ENCODE measurements around the gene ACBD3.

Gene ACBD3

GRCh38 chr1:226211181-226211821 lies 24.8 kb upstream of the ACBD3 start:
- ATAC-seq = no peak
- no peak for TF ChIP-seq ZNF70 (CRISPR knock-in tag; IDR thresholded peaks at IDR 0.05)
- no peak for TF ChIP-seq TSHZ2 (CRISPR knock-in tag; IDR thresholded peaks at IDR 0.05)
- TF ChIP-seq POU6F1 (CRISPR knock-in tag; IDR thresholded peaks at IDR 0.05; ENCODE audit: borderline replicate concordance, low read depth) = no peak
- no peak for TF ChIP-seq PPARA (CRISPR knock-in tag; IDR thresholded peaks at IDR 0.05; ENCODE audit: borderline replicate concordance)
- no peak for TF ChIP-seq BACH2 (CRISPR knock-in tag; IDR thresholded peaks at IDR 0.05; ENCODE audit: borderline replicate concordance)
- no peak for TF ChIP-seq ARNTL (CRISPR knock-in tag; IDR thresholded peaks at IDR 0.05; ENCODE audit: borderline replicate concordance, low read depth)
- TF ChIP-seq TOX (CRISPR knock-in tag; IDR thresholded peaks at IDR 0.05; ENCODE audit: borderline replicate concordance) = no peak
- no peak for TF ChIP-seq SNAI2 (CRISPR knock-in tag; IDR thresholded peaks at IDR 0.05)
- TF ChIP-seq ESRRG (CRISPR knock-in tag; IDR thresholded peaks at IDR 0.05) = no peak
- no peak for TF ChIP-seq CSDC2 (CRISPR knock-in tag; IDR thresholded peaks at IDR 0.05)
- TF ChIP-seq ZNF565 (CRISPR knock-in tag; conservative IDR thresholded peaks at IDR 0.05; ENCODE audit: low read depth) = no peak

GRCh38 chr1:226210571-226211176 lies 24.1 kb upstream of the ACBD3 start:
- TF ChIP-seq TSHZ2 (CRISPR knock-in tag; IDR thresholded peaks at IDR 0.05) (no peak), PPARA (CRISPR knock-in tag; IDR thresholded peaks at IDR 0.05; ENCODE audit: borderline replicate concordance) (no peak), POU6F1 (CRISPR knock-in tag; IDR thresholded peaks at IDR 0.05; ENCODE audit: borderline replicate concordance, low read depth) (no peak), RARB (CRISPR knock-in tag; IDR thresholded peaks at IDR 0.05) (no peak), CSRNP3 (CRISPR knock-in tag; IDR thresholded peaks at IDR 0.05) (no peak), GLIS3 (CRISPR knock-in tag; IDR thresholded peaks at IDR 0.05) (no peak), ESRRG (CRISPR knock-in tag; IDR thresholded peaks at IDR 0.05) (no peak), ZNF8 (CRISPR knock-in tag; IDR thresholded peaks at IDR 0.05) (no peak), SNAI2 (CRISPR knock-in tag; IDR thresholded peaks at IDR 0.05) (no peak), ISL1 (CRISPR knock-in tag; IDR thresholded peaks at IDR 0.05) (no peak), PATZ1 (CRISPR knock-in tag; IDR thresholded peaks at IDR 0.05; ENCODE audit: borderline replicate concordance) (no peak), ZNF565 (CRISPR knock-in tag; conservative IDR thresholded peaks at IDR 0.05; ENCODE audit: low read depth) (no peak), ARNTL (CRISPR knock-in tag; IDR thresholded peaks at IDR 0.05; ENCODE audit: borderline replicate concordance, low read depth) (no peak), OSR1 (CRISPR knock-in tag; IDR thresholded peaks at IDR 0.05) (no peak), CREB5 (CRISPR knock-in tag; IDR thresholded peaks at IDR 0.05; ENCODE audit: low read depth) (no peak), ZFP3 (CRISPR knock-in tag; IDR thresholded peaks at IDR 0.05) (no peak), ZNF70 (CRISPR knock-in tag; IDR thresholded peaks at IDR 0.05) (no peak), TOX (CRISPR knock-in tag; IDR thresholded peaks at IDR 0.05; ENCODE audit: borderline replicate concordance) (no peak), BACH2 (CRISPR knock-in tag; IDR thresholded peaks at IDR 0.05; ENCODE audit: borderline replicate concordance) (no peak), ZFP30 (CRISPR knock-in tag; IDR thresholded peaks at IDR 0.05) (no peak)
- ATAC-seq = no peak
